Loucy (cell line): ENCODE results near the gene SDHAF2.

Experiments
- EZH2phosphoT487 ChIP-seq: fragments of 200-600 bp; IDR thresholded peaks from 2 replicates; pipeline ENCODE4 v1.6.1; 2018; ENCODE audit warnings: antibody characterized with exemption, mild to moderate bottlenecking, moderate library complexity, borderline replicate concordance
- TF ChIP-seq, protein P1 (sequence below): fragments of 200-600 bp; sonication (generic); conservative IDR thresholded peaks from 2 replicates; pipeline ENCODE4 v1.5.1; 2014; ENCODE audit warnings: mild to moderate bottlenecking, antibody characterized with exemption, low read length

DNA sequence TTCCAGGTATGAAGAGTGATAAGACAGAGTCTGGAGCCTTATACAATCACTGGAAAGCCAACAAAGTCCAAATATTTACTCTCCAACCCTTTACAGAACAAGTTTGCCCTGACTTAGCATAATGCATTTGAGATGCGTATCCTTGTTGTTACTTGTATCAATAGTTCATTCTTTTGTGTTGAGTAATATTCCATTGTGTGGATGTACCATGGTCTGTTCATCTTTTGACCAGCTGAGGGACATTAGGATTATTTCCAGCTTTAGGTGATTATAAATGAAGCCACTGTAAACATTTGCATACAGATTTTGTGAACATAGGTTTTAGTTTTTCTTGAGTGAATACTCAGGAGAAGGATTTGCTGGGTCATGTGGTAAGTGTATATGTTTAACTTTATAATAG lies 9.7 kb downstream of the SDHAF2 start:
- no peak for TF ChIP-seq EZH2phosphoT487
- TF ChIP-seq, protein P1, sequence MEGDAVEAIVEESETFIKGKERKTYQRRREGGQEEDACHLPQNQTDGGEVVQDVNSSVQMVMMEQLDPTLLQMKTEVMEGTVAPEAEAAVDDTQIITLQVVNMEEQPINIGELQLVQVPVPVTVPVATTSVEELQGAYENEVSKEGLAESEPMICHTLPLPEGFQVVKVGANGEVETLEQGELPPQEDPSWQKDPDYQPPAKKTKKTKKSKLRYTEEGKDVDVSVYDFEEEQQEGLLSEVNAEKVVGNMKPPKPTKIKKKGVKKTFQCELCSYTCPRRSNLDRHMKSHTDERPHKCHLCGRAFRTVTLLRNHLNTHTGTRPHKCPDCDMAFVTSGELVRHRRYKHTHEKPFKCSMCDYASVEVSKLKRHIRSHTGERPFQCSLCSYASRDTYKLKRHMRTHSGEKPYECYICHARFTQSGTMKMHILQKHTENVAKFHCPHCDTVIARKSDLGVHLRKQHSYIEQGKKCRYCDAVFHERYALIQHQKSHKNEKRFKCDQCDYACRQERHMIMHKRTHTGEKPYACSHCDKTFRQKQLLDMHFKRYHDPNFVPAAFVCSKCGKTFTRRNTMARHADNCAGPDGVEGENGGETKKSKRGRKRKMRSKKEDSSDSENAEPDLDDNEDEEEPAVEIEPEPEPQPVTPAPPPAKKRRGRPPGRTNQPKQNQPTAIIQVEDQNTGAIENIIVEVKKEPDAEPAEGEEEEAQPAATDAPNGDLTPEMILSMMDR, result no peak
